MM.1S (cell line): ENCODE data around the gene FXR2.

Experiments
- DNase-seq: peaks from one replicate; pipeline ENCODE4 v3.0.0-alpha.2; 2015
- H2AFZ ChIP-seq: fragments of 300-600 bp; sonication (generic); 2 replicates; pipeline ENCODE4 v1.6.0; 2016; ENCODE audit warnings: antibody characterized with exemption, low read length
- H3F3A ChIP-seq: fragments of 300-600 bp; sonication (generic); 2 replicates; pipeline ENCODE4 v1.6.1; 2016; ENCODE audit warnings: mild to moderate bottlenecking, antibody characterized with exemption, low read length, moderate library complexity, mixed read lengths; ENCODE audit not compliant: insufficient read depth
- H3K27ac ChIP-seq: fragments of 300-600 bp; sonication (generic); 2 replicates; pipeline ENCODE4 v1.5.1; 2016; ENCODE audit warnings: mild to moderate bottlenecking, low read length
- H3K27me3 ChIP-seq: fragments of 300-600 bp; sonication (generic); replicated peaks from 2 replicates; pipeline ENCODE4 v1.6.0; 2016; ENCODE audit warnings: low read length; ENCODE audit not compliant: insufficient read depth
- H3K36me3 ChIP-seq: fragments of 300-600 bp; sonication (generic); replicated peaks from 2 replicates; pipeline ENCODE4 v1.6.1; 2016; ENCODE audit warnings: mild to moderate bottlenecking, low read length, mixed read lengths; ENCODE audit not compliant: insufficient read depth
- H3K4me1 ChIP-seq: fragments of 300-600 bp; sonication (generic); 2 replicates; pipeline ENCODE4 v1.6.1; 2016; ENCODE audit warnings: low read length, mixed read lengths
- H3K4me2 ChIP-seq: fragments of 300-600 bp; sonication (generic); 2 replicates; pipeline ENCODE4 v1.6.0; 2016; ENCODE audit warnings: low read depth, low read length
- H3K4me3 ChIP-seq: fragments of 300-600 bp; sonication (generic); 2 replicates; pipeline ENCODE4 v1.5.1; 2016; ENCODE audit warnings: low read length, mixed read lengths
- H3K79me2 ChIP-seq: fragments of 300-600 bp; sonication (generic); 2 replicates; pipeline ENCODE4 v1.6.1; 2016; ENCODE audit warnings: mixed run types, low read length, mixed read lengths
- H3K9ac ChIP-seq: fragments of 300-600 bp; sonication (generic); 2 replicates; pipeline ENCODE4 v1.6.1; 2016; ENCODE audit warnings: low read length, mixed read lengths
- H3K9me2 ChIP-seq: fragments of 300-600 bp; sonication (generic); replicated peaks from 2 replicates; pipeline ENCODE4 v1.6.1; 2016; ENCODE audit warnings: mild to moderate bottlenecking, low read length, mixed read lengths; ENCODE audit not compliant: insufficient read depth
- H3K9me3 ChIP-seq: fragments of 300-600 bp; sonication (generic); replicated peaks from 2 replicates; pipeline ENCODE4 v1.6.1; 2016; ENCODE audit warnings: mild to moderate bottlenecking, low read length, mixed read lengths; ENCODE audit not compliant: insufficient read depth
- H4K20me1 ChIP-seq: fragments of 300-600 bp; sonication (generic); 2 replicates; pipeline ENCODE4 v1.6.1; 2016; ENCODE audit warnings: mild to moderate bottlenecking, low read length, moderate library complexity, mixed read lengths; ENCODE audit not compliant: insufficient read depth
- CTCF ChIP-seq: fragments of 300-600 bp; sonication (generic); IDR thresholded peaks from 2 replicates; pipeline ENCODE4 v1.5.1; 2016; ENCODE audit warnings: antibody characterized with exemption, low read length, mixed read lengths
- EZH2 ChIP-seq: fragments of 300-600 bp; sonication (generic); optimal IDR thresholded peaks from 2 replicates; pipeline ENCODE3; 2017; ENCODE audit warnings: low read depth, mild to moderate bottlenecking, antibody characterized with exemption, low read length, mixed read lengths
- EZH2phosphoT487 ChIP-seq: fragments of 300-600 bp; sonication (generic); IDR thresholded peaks from 2 replicates; pipeline ENCODE4 v1.6.1; 2018; ENCODE audit warnings: antibody characterized with exemption, low read length

The FXR2 gene

GRCh38 chr17:7587420-7588151 is 27.1 kb downstream of the FXR2 start:
- Histone ChIP-seq H3K4me3 (no peak overlapping the region), H3F3A (peaks cover 11% of the 10 kb centered on the region; the same call in 1 of the 2 replicates), H3K27ac (no peak overlapping the region), H3K79me2 (peaks cover 34% of the 10 kb centered on the region), H3K4me2 (no peak overlapping the region), H3K9me2 (no peaks in the 10 kb centered on the region), H3K27me3 (no peaks in the 10 kb centered on the region), H3K9ac (no peak overlapping the region), H4K20me1 (no peaks in the 10 kb centered on the region), H3K4me1 (peaks cover 10% of the 10 kb centered on the region), H3K9me3 (no peaks in the 10 kb centered on the region), H2AFZ (no peak overlapping the region), H3K36me3 (no peaks in the 10 kb centered on the region)
- DNase-seq = no peak
- TF ChIP-seq EZH2phosphoT487 = no peak
- TF ChIP-seq EZH2 = no peak
- TF ChIP-seq CTCF = no peak

GRCh38 chr17:7586673-7587419 is 27.9 kb downstream of the FXR2 start:
- Histone ChIP-seq H3K27me3 (no peaks in the 10 kb centered on the region), H3K9me2 (no peaks in the 10 kb centered on the region), H3K9me3 (no peaks in the 10 kb centered on the region), H3K4me2 (no peak overlapping the region), H3K36me3 (no peaks in the 10 kb centered on the region), H3K4me1 (peaks cover 11% of the 10 kb centered on the region), H3F3A (peaks cover 8% of the 10 kb centered on the region; the same call in 1 of the 2 replicates), H3K9ac (no peak overlapping the region), H2AFZ (no peak overlapping the region), H3K27ac (no peak overlapping the region), H4K20me1 (no peaks in the 10 kb centered on the region), H3K4me3 (no peak overlapping the region), H3K79me2 (peaks cover 41% of the 10 kb centered on the region)
- TF ChIP-seq EZH2 (no peak), EZH2phosphoT487 (no peak), CTCF (no peak)
- no peak for DNase-seq

- TF ChIP-seq EZH2phosphoT487 (no peak), CTCF (no peak), EZH2 (no peak)
- peaks cover 31% of the 10 kb centered on the region for H3F3A ChIP-seq
- peak; percentile 96 for DNase-seq
- H2AFZ ChIP-seq = peak within 1 kb of the TSS; percentile 91
- peak within 1 kb of the TSS; percentile 90 for H3K4me2 ChIP-seq
- H4K20me1 ChIP-seq = 0 out of 2 replicates have a peak, but pooled peaks cover 6% of the 10 kb centered on the region
- H3K27me3 ChIP-seq = no peaks in the 10 kb centered on the region
- H3K79me2 ChIP-seq = peaks cover 57% of the 10 kb centered on the region
- peak within 1 kb of the TSS; percentile 80 for H3K27ac ChIP-seq
- H3K4me1 ChIP-seq = peaks cover 30% of the 10 kb centered on the region
- H3K9me2 ChIP-seq = no peaks in the 10 kb centered on the region
- peak within 1 kb of the TSS; percentile 80 for H3K4me3 ChIP-seq
- peak within 1 kb of the TSS; percentile 86 for H3K9ac ChIP-seq
- no peaks in the 10 kb centered on the region for H3K9me3 ChIP-seq
- no peaks in the 10 kb centered on the region for H3K36me3 ChIP-seq
Observed at GRCh38 chr17:7583253-7584109, 31.2 kb downstream of the FXR2 start, which contains the start of gene MPDU1. Gene MPDU1 (plus strand): TSS chr17:7583852. CDS start chr17:7583863, 11 bp downstream.
